Suprapubic skin (tissue), 4 donors: ENCODE data around the gene LAMA5.

Source experiments
- EP300 ChIP-seq: sonication (generic); formaldehyde crosslinking; IDR thresholded peaks from one replicate; pipeline ENCODE4 v1.6.1; 2017; ENCODE audit warnings: antibody characterized with exemption
- POLR2A ChIP-seq, 2 donors: fragments of 450-650 bp; IDR thresholded peaks; one replicate each; pipeline ENCODE4 v1.6.1; 2017; ENCODE audit warnings: antibody characterized with exemption in 2 of 2, mild to moderate bottlenecking in 2 of 2, moderate library complexity in 2 of 2
- POLR2AphosphoS5 ChIP-seq, 3 donors: sonication (generic); formaldehyde crosslinking; IDR thresholded peaks; one replicate each; pipeline ENCODE4 v1.6.1; 2017; ENCODE audit warnings: antibody characterized with exemption in 3 of 3
- TF ChIP-seq, protein P1 (sequence below), 2 donors: fragments of 200-600 bp in 1 of 2; fragments of 450-650 bp in 1 of 2; sonication (generic) in 1 of 2; IDR thresholded peaks; one replicate each; pipeline ENCODE4 v1.5.1; 2016 to 2019; ENCODE audit warnings: antibody characterized with exemption in 2 of 2, mild to moderate bottlenecking in 1 of 2, moderate library complexity in 1 of 2

DNA sequence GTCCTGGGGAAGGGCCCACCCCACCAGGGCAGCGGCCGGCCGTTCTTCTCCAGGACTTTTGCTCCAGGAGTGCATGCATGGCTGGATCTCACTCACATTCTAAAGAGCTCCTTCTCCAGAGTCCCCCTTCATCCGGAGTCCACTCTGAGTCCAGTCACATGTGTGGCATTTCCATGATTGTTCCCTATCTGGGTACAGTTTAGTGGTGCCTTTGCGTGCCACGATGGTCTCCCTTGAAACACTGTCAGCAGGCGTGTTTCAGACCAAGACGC, 107.9 kb downstream of the LAMA5 start:
- TF ChIP-seq, protein P1, sequence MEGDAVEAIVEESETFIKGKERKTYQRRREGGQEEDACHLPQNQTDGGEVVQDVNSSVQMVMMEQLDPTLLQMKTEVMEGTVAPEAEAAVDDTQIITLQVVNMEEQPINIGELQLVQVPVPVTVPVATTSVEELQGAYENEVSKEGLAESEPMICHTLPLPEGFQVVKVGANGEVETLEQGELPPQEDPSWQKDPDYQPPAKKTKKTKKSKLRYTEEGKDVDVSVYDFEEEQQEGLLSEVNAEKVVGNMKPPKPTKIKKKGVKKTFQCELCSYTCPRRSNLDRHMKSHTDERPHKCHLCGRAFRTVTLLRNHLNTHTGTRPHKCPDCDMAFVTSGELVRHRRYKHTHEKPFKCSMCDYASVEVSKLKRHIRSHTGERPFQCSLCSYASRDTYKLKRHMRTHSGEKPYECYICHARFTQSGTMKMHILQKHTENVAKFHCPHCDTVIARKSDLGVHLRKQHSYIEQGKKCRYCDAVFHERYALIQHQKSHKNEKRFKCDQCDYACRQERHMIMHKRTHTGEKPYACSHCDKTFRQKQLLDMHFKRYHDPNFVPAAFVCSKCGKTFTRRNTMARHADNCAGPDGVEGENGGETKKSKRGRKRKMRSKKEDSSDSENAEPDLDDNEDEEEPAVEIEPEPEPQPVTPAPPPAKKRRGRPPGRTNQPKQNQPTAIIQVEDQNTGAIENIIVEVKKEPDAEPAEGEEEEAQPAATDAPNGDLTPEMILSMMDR (IDR thresholded peaks at IDR 0.05): no peak
- TF ChIP-seq POLR2A (IDR thresholded peaks at IDR 0.05) (no peak), EP300 (no peak), POLR2AphosphoS5 (IDR thresholded peaks at IDR 0.05) (no peak)
